Measurements from ENCODE around the gene PMPCA.
A peak's percentile ranks its signal among the peaks of the same experiment; 100 is the strongest.

The PMPCA gene

DNA sequence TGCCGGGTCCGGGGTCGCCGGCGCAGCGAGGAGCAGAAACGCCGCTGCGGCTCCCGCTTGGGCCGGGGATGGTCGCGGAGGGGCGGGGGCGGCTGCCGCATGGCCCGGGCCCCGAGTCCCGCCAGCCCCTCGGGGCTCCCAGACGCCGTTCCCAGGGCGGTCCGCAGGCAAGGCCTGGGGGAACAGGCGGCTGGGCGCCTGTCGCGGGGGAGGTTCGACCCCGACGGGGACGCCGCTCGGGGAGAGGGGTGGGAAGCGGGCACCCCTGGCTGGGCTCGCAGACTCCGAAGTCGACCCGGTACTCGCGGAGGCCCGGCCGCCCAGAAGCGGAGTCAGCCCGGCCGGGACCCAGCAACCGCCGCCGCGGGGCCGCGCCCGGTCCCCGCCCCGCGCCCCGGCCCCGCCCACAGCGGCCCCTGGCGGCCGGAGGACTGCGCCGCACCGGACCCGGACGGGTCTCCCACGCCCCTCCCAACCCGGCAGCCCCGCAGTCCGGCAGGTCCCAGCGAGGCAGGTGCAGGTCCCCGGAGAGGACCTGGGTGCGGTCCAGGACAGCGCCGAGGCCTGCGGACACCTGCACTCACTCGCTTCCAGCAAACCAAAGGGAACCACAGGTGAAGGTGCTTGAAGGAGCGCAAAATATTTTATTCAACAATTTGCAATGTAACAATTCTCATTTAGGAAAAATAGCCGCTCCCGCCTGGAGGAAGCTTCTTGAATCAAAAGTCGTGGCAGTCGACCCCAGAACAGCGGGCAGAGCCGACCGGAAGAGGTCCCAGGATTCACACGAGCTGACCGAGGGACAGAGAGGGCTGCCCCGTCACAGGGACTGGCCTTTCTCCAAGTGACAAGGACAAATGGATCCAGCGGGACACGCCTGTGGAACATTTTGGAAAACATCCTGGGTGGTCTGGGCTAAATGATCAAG, 29.3 kb downstream of the PMPCA start, which contains the start of gene INPP5E:
Gene INPP5E, minus strand, starts transcription at position 365 of the 928 bp plus-strand sequence. CDS start 426 bp downstream, outside the sequence.
- DNase-seq (ENCODE audit: extremely low read depth, low read depth), result peak; percentile 24
- TF ChIP-seq, protein P1, sequence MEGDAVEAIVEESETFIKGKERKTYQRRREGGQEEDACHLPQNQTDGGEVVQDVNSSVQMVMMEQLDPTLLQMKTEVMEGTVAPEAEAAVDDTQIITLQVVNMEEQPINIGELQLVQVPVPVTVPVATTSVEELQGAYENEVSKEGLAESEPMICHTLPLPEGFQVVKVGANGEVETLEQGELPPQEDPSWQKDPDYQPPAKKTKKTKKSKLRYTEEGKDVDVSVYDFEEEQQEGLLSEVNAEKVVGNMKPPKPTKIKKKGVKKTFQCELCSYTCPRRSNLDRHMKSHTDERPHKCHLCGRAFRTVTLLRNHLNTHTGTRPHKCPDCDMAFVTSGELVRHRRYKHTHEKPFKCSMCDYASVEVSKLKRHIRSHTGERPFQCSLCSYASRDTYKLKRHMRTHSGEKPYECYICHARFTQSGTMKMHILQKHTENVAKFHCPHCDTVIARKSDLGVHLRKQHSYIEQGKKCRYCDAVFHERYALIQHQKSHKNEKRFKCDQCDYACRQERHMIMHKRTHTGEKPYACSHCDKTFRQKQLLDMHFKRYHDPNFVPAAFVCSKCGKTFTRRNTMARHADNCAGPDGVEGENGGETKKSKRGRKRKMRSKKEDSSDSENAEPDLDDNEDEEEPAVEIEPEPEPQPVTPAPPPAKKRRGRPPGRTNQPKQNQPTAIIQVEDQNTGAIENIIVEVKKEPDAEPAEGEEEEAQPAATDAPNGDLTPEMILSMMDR (IDR thresholded peaks at IDR 0.05; ENCODE audit: low read depth, low read length), result peak; percentile 42

DNA sequence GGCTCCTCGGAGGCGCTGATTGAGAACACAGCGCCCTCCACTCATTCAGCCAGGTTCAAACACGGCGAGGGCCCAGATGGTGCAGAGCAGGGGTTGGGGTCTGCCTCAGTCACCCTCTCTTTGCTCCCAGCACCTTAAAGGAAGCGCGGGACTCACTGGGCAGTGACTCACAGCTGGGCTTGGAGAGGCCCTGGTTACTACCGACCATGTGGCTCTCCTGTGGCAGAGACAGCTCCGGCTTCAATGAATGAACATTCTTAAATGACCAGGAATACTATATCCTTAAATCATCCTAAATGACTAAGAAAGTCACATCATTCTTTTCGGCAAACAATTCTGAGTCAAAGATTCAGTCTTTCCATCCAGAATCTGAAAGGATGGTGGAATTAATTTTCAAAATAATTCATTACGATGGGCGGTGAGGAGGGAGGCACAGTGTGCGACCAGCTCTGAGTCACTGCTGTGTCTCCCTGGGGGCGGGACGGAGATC, 30.8 kb downstream of the PMPCA start:
- DNase-seq (ENCODE audit: extremely low read depth, low read depth), result no peak
- TF ChIP-seq, protein P1 (IDR thresholded peaks at IDR 0.05; ENCODE audit: low read depth, low read length), result no peak

DNA sequence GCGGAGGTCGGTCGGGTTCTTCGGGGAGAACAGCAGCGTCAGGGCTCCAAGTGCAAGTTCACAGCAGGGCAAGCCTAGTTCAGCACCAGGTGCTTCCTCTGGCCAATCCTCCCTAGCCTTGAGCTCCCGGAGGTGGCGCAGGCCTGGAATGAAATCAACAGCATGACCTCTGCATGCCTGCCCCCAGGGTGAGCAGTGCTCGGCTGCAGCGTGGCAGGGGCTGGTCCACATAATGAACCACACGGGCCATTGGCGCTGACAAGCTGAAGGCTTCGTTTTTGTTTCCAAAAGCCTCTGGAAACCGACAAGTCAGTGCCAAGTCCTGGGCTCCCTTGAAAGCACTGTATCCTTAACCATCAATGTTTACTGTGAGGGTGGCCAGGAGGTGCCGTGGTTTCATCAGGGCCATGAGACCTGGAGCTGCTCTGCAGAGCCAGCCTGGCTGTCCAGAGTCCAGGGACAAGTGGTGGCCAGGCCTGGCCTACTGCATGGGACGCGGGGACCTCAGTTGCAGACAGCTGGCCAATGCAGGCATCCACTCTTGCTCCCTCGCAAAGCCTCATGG, 31.3 kb downstream of the PMPCA start:
- TF ChIP-seq, protein P1 (IDR thresholded peaks at IDR 0.05; ENCODE audit: low read depth, low read length), result no peak
- DNase-seq (ENCODE audit: extremely low read depth, low read depth), result no peak

DNA sequence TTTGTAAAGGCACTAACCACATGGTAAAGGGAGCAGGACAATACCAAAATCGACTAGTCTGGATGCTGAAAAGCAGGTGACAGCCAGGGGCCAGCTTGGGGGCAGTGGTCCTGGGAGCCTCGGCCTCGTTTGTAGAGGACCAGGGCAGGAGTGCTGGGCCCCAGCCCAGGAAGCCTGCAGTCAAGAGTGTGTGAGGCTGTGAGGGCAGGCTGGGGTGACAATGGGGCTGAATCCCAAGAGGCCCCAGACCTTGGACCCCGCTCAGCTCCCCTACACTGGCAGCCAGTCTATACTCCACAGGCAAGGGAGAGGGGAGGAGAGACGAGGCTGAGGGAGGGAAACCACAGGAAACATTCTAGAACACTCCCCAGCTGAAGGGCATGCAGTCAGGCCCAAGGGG, 31.8 kb downstream of the PMPCA start:
- DNase-seq (ENCODE audit: extremely low read depth, low read depth), result no peak
- TF ChIP-seq, protein P1 (IDR thresholded peaks at IDR 0.05; ENCODE audit: low read depth, low read length), result no peak

DNA sequence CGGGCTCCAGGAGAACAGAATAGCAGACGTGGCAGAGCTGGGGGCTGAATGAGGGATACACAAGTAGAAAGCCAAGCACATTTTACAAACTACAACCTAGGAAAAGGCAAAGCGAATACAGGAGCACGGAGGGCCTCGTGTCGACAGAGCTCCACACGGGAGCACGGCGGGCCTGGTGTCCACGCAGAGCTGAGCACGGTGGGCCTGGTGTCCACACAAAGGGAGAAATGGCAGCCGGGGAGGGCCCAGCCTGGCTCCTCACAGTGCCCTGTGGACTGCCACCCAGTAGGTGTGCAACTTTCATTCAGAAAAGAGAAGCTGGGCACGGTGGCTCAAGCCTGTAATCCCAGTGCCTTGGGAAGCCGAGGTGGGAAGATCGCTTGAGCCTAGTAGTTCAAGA, 32.6 kb downstream of the PMPCA start:
- DNase-seq (ENCODE audit: extremely low read depth, low read depth), result no peak
- TF ChIP-seq, protein P1 (IDR thresholded peaks at IDR 0.05; ENCODE audit: low read depth, low read length), result no peak

DNA sequence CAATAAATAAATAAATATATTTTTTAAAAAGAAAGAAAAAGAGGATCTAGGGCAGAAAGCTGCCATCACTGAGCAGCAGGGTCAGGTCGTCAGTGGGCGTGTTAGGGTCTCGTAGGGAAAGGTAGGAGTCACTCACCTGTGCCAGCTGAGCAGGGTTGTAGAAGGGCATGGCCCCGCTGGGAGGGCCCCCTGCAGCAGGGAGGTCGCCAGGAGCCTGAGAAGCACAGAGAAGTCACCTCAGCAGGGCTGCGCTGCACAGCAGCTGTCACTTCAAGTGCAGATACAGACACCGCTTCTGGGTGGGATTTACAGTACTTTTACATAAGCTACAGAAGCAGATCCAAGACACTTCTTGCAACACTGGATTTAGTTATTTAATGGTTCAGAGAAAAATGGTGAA, 33.2 kb downstream of the PMPCA start:
- no peak for DNase-seq (ENCODE audit: extremely low read depth, low read depth)
- TF ChIP-seq, protein P1 (IDR thresholded peaks at IDR 0.05; ENCODE audit: low read depth, low read length), result no peak

DNA sequence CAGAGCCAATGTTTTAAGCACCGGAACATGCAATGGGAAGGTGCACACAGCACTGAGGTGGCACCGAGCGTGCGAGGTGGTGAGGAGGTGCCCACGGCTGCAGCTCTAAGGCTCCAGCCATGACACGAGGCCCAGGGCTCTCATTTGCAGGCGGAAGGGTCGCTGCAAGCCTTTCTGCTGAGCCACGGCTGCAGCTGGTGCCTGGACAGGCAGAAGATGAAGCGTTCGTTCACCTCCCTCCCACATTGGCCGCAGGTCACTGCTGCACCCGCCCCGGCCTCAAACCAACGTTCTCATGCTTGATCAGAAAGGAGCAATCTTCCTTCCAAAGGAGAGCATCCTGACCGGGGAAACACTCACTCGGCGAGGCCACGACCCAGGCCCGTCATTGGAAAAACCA, 33.6 kb downstream of the PMPCA start:
- DNase-seq (ENCODE audit: extremely low read depth, low read depth), result no peak
- TF ChIP-seq, protein P1 (IDR thresholded peaks at IDR 0.05; ENCODE audit: low read depth, low read length), result no peak
